Measurements from ENCODE around the gene CA5A.
A peak's percentile ranks its signal among the peaks of the same experiment; 100 is the strongest.
"Not testable (repeated sequence)": the region's sequence is repeated elsewhere in the genome, so short reads cannot be mapped to it uniquely, and the experiment has no call there.

CA5A gene

GRCh38 chr16:87860553-87861299 lies 75.6 kb downstream of the CA5A start:
- peak overlapping the region; percentile 24 for H3K4me3 ChIP-seq (ENCODE audit: low read length)
- TF ChIP-seq CTCF (conservative IDR thresholded peaks at IDR 0.05; ENCODE audit: low read depth, low read length) = no peak
- peak; percentile 75 for DNase-seq (ENCODE audit: low read depth)

GRCh38 chr16:87858151-87858993 lies 78.0 kb downstream of the CA5A start:
- DNase-seq (ENCODE audit: low read depth) = not testable (repeated sequence)

GRCh38 chr16:87856791-87857228 lies 79.5 kb downstream of the CA5A start:
- TF ChIP-seq CTCF (conservative IDR thresholded peaks at IDR 0.05; ENCODE audit: low read depth, low read length) = no peak
- H3K4me3 ChIP-seq (ENCODE audit: low read length) = no peak overlapping the region
- no peak for DNase-seq (ENCODE audit: low read depth)

More at GRCh38 chr16:87858151-87858993, 78.0 kb downstream of the CA5A start:
- not testable (repeated sequence) for H3K4me3 ChIP-seq (ENCODE audit: low read length)

- no peak for DNase-seq (ENCODE audit: low read depth)
- no peak overlapping the region for H3K4me3 ChIP-seq (ENCODE audit: low read length)
- no peak for TF ChIP-seq CTCF (conservative IDR thresholded peaks at IDR 0.05; ENCODE audit: low read depth, low read length)
These were observed 80.2 kb downstream of the CA5A start for GRCh38 chr16:87855852-87856715.

GRCh38 chr16:87854907-87855683 lies 81.2 kb downstream of the CA5A start:
- no peak for DNase-seq (ENCODE audit: low read depth)
- H3K4me3 ChIP-seq (ENCODE audit: low read length) = no peak overlapping the region
- TF ChIP-seq CTCF (conservative IDR thresholded peaks at IDR 0.05; ENCODE audit: low read depth, low read length) = no peak

- DNase-seq (ENCODE audit: low read depth) = no peak
- TF ChIP-seq CTCF (conservative IDR thresholded peaks at IDR 0.05; ENCODE audit: low read depth, low read length) = no peak
- no peak overlapping the region for H3K4me3 ChIP-seq (ENCODE audit: low read length)
These were observed 82.0 kb downstream of the CA5A start for GRCh38 chr16:87854053-87854906.
